ENCODE results near the gene POLR2L. TPM values are rescaled to one million over a fixed set of nuclear protein-coding genes. Genes with fewer than 3 reads are reported as not detected.

POLR2L gene
- 99.9 and 111 TPM in 2 replicates for total RNA-seq

DNA sequence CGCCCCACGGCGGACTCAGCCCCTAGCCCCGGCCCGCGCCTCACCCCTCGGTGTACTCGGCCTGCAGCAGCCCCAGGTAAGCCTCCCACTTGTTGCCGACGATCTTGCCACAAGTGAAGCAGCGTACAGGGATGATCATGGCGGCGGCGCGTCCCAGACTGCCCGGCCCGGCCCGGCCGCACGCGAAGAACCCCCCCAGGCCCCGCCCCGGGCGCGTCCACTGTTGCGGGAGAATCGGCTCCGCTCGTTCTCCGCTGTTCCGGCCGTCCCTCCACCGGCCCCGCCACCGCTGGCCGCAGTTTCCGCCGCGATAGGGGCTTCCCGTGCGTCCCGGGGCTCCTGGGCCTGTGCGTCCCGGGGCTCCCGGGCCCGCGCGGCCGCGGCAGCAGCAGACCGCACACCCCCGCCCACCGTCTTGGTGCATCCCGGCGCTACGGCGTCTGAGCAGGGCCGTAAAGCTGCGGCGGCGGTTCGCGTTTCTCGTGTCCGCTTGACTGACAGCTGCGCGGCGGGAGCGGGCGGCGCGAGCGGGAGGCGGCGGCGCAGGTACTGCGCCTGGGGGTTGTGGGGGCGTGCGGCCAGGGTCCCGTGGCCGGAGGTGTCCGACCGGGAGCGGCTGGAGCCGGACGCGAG lies at the start of gene POLR2L, which contains the start of gene TSPAN4:
TSS of gene POLR2L (minus strand) at position 160 of the 633 bp plus-strand sequence. CDS start at position 139, 21 bp downstream.
TSS of gene TSPAN4 (plus strand) at position 483 of the 633 bp plus-strand sequence. CDS start 7,453 bp downstream, outside the sequence.
- intact Hi-C loops (cut with micrococcal nuclease): loop anchor here (1.0 to 2.0 kb wide), 5 partner anchors 10 to 82 kb away; partner anchors contain the start of genes AP2A2, CD151 and RPLP2

DNA sequence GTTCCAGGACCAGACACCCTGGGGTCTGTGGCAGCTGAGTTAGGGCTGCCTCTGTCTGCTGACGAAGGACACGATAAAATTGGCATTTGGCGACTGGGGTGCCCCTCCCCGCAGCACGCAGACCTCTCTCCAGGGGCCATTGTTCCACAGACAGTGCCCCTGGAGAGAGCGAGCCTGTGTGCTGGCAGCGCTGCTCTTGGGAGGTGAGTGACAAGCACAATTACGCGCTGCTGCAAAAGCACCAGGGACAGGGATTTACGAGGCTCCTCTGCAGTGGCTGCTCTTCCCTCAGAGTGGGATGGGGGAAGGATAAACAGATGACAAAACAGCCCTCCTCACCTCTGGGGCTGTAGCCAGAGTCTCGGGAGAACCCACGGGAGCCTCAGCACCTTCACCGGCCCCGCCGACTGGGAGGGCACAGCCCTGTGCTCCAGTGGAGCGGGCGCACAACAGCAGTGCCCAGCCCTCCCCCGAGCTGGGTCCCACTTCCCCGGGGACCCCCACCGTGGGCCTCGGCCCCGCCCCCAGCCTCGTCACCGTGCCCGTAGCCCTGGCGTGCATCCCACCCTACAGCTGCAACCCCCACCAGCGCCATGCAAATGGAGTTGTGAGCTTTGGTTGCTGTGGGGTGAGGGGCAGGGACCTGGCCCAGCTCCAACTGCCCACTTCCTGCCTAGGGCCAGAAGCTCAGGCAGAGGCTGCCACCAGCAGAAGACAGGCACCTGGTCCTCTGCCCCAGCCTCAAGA lies 48.6 kb upstream of the POLR2L start:
- intact Hi-C loops (cut with micrococcal nuclease): no loop called here

DNA sequence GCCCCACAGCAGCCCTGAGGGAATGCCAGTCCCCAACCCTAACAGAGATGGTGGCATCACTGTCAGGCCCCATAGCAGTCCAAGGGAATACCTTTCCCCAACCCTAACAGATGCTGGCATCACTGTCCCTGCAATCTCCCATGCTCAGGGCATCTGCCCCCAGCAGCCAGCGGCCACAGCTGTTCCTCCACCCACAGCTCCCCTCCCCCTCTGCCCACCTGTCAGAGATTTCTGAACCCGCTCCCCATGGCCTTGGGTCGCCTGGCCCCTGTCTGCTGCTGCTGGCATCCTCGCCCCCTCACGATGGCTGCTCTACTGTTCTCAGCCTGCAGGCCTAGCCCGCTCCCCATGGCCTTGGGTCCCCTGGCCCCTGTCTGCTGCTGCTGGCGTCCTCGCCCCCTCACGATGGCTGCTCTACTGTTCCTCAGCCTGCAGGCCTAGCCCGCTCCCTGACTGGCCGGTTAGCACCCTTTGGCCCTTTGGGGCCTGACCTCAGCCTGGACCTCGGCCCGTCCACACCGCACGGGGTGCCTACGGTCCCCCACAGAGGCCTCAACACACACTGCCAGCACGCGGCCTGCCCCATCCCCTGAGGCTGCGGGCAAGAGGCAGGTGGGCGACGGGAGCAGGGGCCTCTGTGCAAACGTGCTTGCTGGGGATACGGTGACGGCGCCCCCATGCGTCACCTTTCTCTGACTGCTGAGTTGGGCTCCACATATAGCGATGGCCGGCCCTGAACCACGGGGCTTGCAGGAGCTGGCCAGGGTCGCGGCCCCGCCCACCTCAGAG lies 47.6 kb upstream of the POLR2L start:
- intact Hi-C loops (cut with micrococcal nuclease): no loop called here

DNA sequence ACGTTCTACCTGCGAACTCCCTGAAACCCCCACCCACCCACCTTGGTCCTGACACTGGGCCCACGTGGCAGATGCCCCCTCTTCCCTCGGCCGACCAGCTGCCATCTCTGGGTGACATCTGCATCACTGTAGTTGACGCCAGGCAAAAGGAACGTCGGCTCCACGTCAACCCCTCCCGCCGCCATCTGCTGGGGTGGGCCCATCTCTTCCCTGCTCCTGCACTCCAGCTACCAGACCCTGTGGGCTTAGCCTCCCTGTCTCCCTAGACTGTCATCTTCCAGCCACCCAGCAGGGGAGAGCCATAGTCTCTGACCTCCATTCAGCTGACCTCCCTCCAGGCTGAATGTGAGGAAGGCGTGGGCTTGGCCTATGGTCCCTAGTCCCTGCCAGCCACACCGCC lies 46.9 kb upstream of the POLR2L start:
- intact Hi-C loops (cut with micrococcal nuclease): no loop called here

GRCh38 chr11:888310-889212 lies 46.2 kb upstream of the POLR2L start:
- intact Hi-C loops (cut with micrococcal nuclease): no loop called here

- intact Hi-C loops (cut with micrococcal nuclease): no loop called here
Measured at GRCh38 chr11:887589-887988, 45.3 kb upstream of the POLR2L start.

DNA sequence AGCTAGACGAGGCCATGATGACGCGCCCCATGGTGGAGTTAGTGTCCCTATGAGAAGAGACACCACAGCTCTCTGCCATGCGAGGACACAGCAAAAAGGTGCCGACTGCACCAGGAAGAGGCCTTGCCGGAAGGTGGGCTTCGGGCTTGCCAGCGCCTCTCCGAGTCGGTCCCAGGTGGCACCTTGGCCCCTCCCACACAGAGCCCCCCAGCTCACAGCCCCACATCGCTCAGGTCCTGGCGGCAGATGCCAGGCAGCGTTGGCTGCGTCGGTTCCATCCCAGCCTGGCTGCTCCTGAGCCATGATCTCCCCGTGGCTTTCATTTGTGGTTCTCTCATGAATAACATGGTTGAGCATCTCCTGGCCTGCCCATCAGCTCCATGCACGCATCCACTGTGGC lies 44.2 kb upstream of the POLR2L start:
- intact Hi-C loops (cut with micrococcal nuclease): no loop called here

GRCh38 chr11:884578-885070 lies 42.3 kb upstream of the POLR2L start:
- intact Hi-C loops (cut with micrococcal nuclease): no loop called here

DNA sequence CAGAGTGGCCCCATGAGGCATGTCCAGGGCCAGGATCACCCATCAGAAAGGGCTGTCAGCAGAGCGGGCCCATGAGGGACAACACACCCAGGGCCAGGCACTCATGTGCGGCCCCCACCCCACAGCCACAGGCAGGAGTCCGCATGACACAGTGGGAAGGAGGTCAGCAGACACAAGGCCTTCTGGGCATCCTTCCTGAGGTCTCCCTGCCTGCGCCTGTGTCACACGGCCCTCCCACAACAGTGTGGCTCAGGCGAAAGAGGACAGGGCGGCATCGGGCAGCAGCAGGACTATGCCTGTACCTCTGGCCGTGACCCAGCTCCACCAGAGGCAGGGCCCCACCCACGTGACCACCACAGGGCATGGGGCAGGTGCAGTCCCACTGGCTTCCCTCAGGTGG lies 41.2 kb upstream of the POLR2L start:
- intact Hi-C loops (cut with micrococcal nuclease): no loop called here

DNA sequence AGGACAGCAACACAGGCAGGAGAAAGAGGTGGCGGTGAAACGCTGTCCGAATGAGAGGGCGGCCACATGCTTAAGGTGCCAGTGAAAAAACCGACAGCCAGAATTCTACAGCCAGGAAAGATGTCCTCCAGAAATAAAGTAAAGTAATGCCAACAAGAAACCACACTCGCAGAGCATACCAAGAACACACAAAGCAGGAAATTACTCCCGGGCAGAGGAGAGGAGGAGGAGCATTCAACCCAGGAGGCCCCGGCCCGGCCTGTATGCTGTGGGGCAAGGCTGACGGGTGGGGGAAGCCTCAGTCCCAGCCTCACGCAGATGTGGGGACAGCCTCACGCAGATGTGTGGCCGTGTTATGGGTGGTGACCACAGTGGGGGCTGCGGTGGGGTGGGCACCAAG lies 40.3 kb upstream of the POLR2L start:
- intact Hi-C loops (cut with micrococcal nuclease): no loop called here

DNA sequence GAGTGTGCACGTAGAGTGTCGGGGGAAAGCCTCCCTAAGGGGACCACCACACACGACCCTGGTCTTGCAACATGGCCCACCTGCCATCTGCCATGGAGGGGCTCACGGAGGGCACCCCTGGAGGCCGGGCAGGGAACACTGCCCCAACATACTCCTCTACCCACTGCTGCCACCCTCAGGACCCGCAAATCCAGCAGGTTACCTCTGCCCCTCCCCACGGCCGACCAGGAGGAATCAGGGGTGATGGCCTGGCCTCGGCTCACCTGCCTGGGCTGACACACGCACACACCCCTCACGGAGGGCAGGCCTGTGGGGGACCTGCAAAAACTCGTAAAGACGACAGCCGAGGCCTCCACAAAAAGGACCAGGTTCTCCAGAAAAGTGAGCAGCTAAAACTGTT lies 38.1 kb upstream of the POLR2L start:
- intact Hi-C loops (cut with micrococcal nuclease): no loop called here

GRCh38 chr11:877565-877964 lies 35.2 kb upstream of the POLR2L start:
- intact Hi-C loops (cut with micrococcal nuclease): no loop called here

- intact Hi-C loops (cut with micrococcal nuclease): no loop called here
Measured at GRCh38 chr11:876545-876944, 34.2 kb upstream of the POLR2L start.

GRCh38 chr11:875769-876301 lies 33.5 kb upstream of the POLR2L start:
- intact Hi-C loops (cut with micrococcal nuclease): no loop called here

- intact Hi-C loops (cut with micrococcal nuclease): no loop called here
Measured at GRCh38 chr11:875203-875602, 32.9 kb upstream of the POLR2L start.

DNA sequence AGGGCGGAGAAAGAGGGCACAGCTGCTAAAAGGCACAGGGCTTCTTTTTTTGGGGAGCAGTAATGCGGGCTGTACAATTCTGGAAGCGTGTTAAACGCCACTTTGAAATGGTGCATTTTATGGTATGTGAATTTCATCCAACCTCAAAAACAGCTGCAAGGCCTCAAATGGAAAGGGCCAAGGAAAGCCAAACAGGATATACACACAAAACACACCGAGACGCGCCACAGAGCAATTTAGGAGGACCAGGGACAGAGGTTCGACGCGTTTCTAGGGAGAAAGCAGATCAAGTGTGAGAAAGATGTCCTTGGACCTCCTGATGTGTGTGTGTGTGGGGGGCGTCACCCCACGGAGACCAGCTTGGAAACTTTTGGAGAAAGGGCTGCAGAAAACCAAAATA lies 31.4 kb upstream of the POLR2L start:
- intact Hi-C loops (cut with micrococcal nuclease): no loop called here

DNA sequence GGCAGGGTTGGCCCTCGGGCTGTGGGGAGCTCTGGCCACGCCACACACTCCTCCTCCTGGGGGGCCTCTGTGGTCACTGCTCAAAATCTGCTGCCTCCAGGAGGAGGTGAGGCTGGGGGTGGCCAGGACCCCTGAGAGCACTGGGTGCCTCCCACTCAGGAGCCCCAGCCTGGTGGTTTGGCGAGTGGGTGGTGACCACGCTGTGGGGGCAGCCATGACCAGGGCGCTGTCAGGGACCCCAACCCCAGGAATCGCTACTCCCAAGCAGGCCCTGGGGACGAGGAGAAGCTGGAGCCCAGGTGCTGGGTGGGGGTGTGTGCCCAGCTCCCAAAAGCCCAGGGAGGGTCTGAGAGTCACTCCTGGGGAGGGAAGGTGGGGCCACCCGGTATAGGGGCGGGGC lies 30.5 kb upstream of the POLR2L start:
- intact Hi-C loops (cut with micrococcal nuclease): no loop called here

GRCh38 chr11:871472-871871 lies 29.1 kb upstream of the POLR2L start:
- intact Hi-C loops (cut with micrococcal nuclease): no loop called here

GRCh38 chr11:870418-870817 lies 28.1 kb upstream of the POLR2L start:
- intact Hi-C loops (cut with micrococcal nuclease): no loop called here

DNA sequence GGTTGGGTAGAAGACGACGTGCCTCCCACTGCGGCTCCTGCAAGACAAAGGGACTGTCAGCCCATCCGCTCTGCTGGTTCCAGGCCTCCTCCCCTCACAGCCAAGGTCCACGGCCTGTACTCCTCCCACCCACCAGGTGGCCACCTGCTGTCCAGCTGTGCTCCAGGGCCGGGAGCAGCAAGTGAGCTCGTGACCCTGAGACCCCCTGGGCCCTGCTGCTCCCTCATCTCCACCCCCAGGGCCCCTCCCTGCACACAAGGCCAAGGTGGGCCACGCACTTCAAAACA lies 27.7 kb upstream of the POLR2L start:
- intact Hi-C loops (cut with micrococcal nuclease): no loop called here
